Measurements from ENCODE around the gene LBHD2. TPM values are rescaled to one million over a fixed set of nuclear protein-coding genes. Genes with fewer than 3 reads are reported as not detected.

LBHD2 gene
- polyA plus RNA-seq, 1 donor from 2014 or later, result not detected

- no peak overlapping the region for H3K27ac ChIP-seq (ENCODE audit: low read length)
- no peaks in the 10 kb centered on the region for H3K79me2 ChIP-seq (replicated peaks; ENCODE audit: insufficient read depth, low read length)
- TF ChIP-seq REST (IDR thresholded peaks at IDR 0.05; ENCODE audit: borderline replicate concordance), result no peak
- H2AFZ ChIP-seq (ENCODE audit: low read depth, low read length), result no peak overlapping the region
- no peaks in the 10 kb centered on the region for H3K9me2 ChIP-seq (ENCODE audit: insufficient read depth, low read length)
- H3K4me2 ChIP-seq (ENCODE audit: low read length), result no peak overlapping the region
- no peaks in the 10 kb centered on the region for H3K36me3 ChIP-seq (ENCODE audit: insufficient read depth, low read length)
- no peaks in the 10 kb centered on the region for H3F3A ChIP-seq (ENCODE audit: insufficient read depth, low read length, poor library complexity, severe bottlenecking)
- H3K9me3 ChIP-seq (ENCODE audit: low read length), result no peaks in the 10 kb centered on the region
- H3K4me3 ChIP-seq (ENCODE audit: low read length), result no peak overlapping the region
- no peaks in the 10 kb centered on the region for H4K20me1 ChIP-seq (ENCODE audit: insufficient read depth)
- H3K9ac ChIP-seq (ENCODE audit: low read length), result no peak overlapping the region
- H3K27me3 ChIP-seq (ENCODE audit: insufficient read depth, low read depth, low read length), result peaks cover 11% of the 10 kb centered on the region
Measured at GRCh38 chr14:103081951-103082350, 2.1 kb upstream of the LBHD2 start.

GRCh38 chr14:103085106-103086091 lies 1.4 kb downstream of the LBHD2 start:
- no peak overlapping the region for H3K4me3 ChIP-seq (ENCODE audit: low read length)
- H2AFZ ChIP-seq (ENCODE audit: low read depth, low read length), result no peak overlapping the region
- no peaks in the 10 kb centered on the region for H3K9me2 ChIP-seq (ENCODE audit: insufficient read depth, low read length)
- H3K9me3 ChIP-seq (ENCODE audit: low read length), result no peaks in the 10 kb centered on the region
- no peaks in the 10 kb centered on the region for H4K20me1 ChIP-seq (ENCODE audit: insufficient read depth)
- peaks cover 11% of the 10 kb centered on the region for H3K27me3 ChIP-seq (ENCODE audit: insufficient read depth, low read depth, low read length)
- H3K27ac ChIP-seq (ENCODE audit: low read length), result no peak overlapping the region
- H3K4me2 ChIP-seq (ENCODE audit: low read length), result no peak overlapping the region
- no peak overlapping the region for H3K9ac ChIP-seq (ENCODE audit: low read length)
- no peaks in the 10 kb centered on the region for H3F3A ChIP-seq (ENCODE audit: insufficient read depth, low read length, poor library complexity, severe bottlenecking)
- TF ChIP-seq RAD21 (conservative IDR thresholded peaks at IDR 0.05) (no peak), CTCF (IDR thresholded peaks at IDR 0.05; ENCODE audit: poor library complexity, severe bottlenecking) (no peak), TAF1 (IDR thresholded peaks at IDR 0.05; ENCODE audit: low read depth) (no peak), EZH2 (IDR thresholded peaks at IDR 0.05; ENCODE audit: borderline replicate concordance, insufficient read depth, low read length, poor library complexity, severe bottlenecking) (no peak), POLR2AphosphoS5 (IDR thresholded peaks at IDR 0.05) (no peak), SMC3 (conservative IDR thresholded peaks at IDR 0.05; ENCODE audit: poor library complexity) (no peak), EP300 (conservative IDR thresholded peaks at IDR 0.05; ENCODE audit: poor library complexity, severe bottlenecking) (no peak), MXI1 (conservative IDR thresholded peaks at IDR 0.05; ENCODE audit: poor library complexity, severe bottlenecking) (no peak), REST (IDR thresholded peaks at IDR 0.05; ENCODE audit: borderline replicate concordance) (no peak)
- H3K36me3 ChIP-seq (ENCODE audit: insufficient read depth, low read length), result no peaks in the 10 kb centered on the region
- no peaks in the 10 kb centered on the region for H3K79me2 ChIP-seq (replicated peaks; ENCODE audit: insufficient read depth, low read length)

All from neural cell (in vitro differentiated cells).